HCT116 (cell line): ENCODE data around the gene IL1RAPL2. TPM values are rescaled to one million over a fixed set of nuclear protein-coding genes. Genes with fewer than 3 reads are reported as not detected.

Experiments
- ATAC-seq: fragments of 200-7000 bp; cut with Tn5 transposase; 2 replicates; pipeline ENCODE4 v1.9.1; 2020; ENCODE audit warnings: mild to moderate bottlenecking, moderate library complexity
- BruUV-seq: library from RNA; stranded (reverse); fragments of 400-500 nt; replicated peaks from 2 replicates; lab custom pipeline; 2021; lab: Mats Ljungman, UMichigan
- CTCF ChIA-PET: fragments of 300-600 bp; sonication (Branson Sonifier 250); formaldehyde crosslinking; loops from one replicate; lab custom pipeline; 2021; ENCODE audit warnings: antibody characterized with exemption; lab: Charles Lee
- POLR2A ChIA-PET: fragments of 300-600, 350-600 bp; sonication (Branson Sonifier 250); formaldehyde crosslinking; loops from one replicate; lab custom pipeline; 2021; ENCODE audit warnings: antibody characterized with exemption; lab: Charles Lee
- RAD21 ChIA-PET, 2 experiments: fragments of 300-600 bp; sonication (Branson Sonifier 250); formaldehyde crosslinking; loops; one replicate each; lab custom pipeline; 2023; ENCODE audit warnings: low total read pairs in 2 of 2; ENCODE audit not compliant: uncharacterized antibody in 2 of 2, unreplicated experiment in 2 of 2, low non-redundant PET in 1 of 2; lab: Charles Lee
- DNase-seq: peaks from one replicate; pipeline ENCODE4 v3.0.0-alpha.2; 2010; ENCODE audit warnings: low read depth, low spot score
- H2AFZ ChIP-seq: fragments of 200-600 bp; shearing (Covaris generic), sonication (generic); 2 replicates; pipeline ENCODE4 v1.6.1; 2017; ENCODE audit warnings: low read depth, mixed run types, mixed read lengths, antibody characterized with exemption, low read length; ENCODE audit not compliant: poor library complexity, severe bottlenecking
- H3K27ac ChIP-seq: 2 replicates; pipeline ENCODE4 v1.5.1; 2012; ENCODE audit warnings: low read depth, low read length
- H3K27me3 ChIP-seq: fragments of 200-600 bp; sonication (generic); 2 replicates; pipeline ENCODE4 v1.6.1; 2016; ENCODE audit warnings: mixed run types, low read length, mixed read lengths; ENCODE audit not compliant: insufficient read depth
- H3K36me3 ChIP-seq, 2 experiments: fragments of 200-500 bp in 1 of 2; fragments of 200-600 bp in 1 of 2; sonication (Bioruptor generic) in 1 of 2; sonication (generic) in 1 of 2; 2 replicates each; pipeline versions ENCODE4 v1.5.1 to v1.6.1; 2014 to 2016; ENCODE audit warnings: low read length in 2 of 2, inconsistent platforms in 1 of 2, mixed read lengths in 1 of 2, mixed run types in 1 of 2; ENCODE audit not compliant: insufficient read depth in 2 of 2, control insufficient read depth in 1 of 2
- H3K4me1 ChIP-seq, 2 experiments: fragments of 200-600 bp in 1 of 2; sonication (generic) in 1 of 2; 2 replicates each; pipeline versions ENCODE4 v1.5.1 to v1.6.1; 2012 to 2017; ENCODE audit warnings: low read length in 2 of 2, inconsistent platforms in 1 of 2, mild to moderate bottlenecking in 1 of 2, mixed read lengths in 1 of 2, mixed run types in 1 of 2, moderate library complexity in 1 of 2; ENCODE audit not compliant: insufficient read depth in 2 of 2, control insufficient read depth in 1 of 2
- H3K4me2 ChIP-seq: fragments of 200-600 bp; sonication (generic); 2 replicates; pipeline ENCODE4 v1.6.1; 2017; ENCODE audit warnings: mixed run types, low read length, mixed read lengths
- H3K4me3 ChIP-seq, 2 experiments: fragments of 200-600 bp in 1 of 2; sonication (generic) in 1 of 2; replicated peaks in 1 of 2; 2 replicates each; pipeline ENCODE4 v1.5.1; 2011 to 2016; ENCODE audit warnings: low read length in 2 of 2, control low read depth in 1 of 2, low read depth in 1 of 2, mild to moderate bottlenecking in 1 of 2, mixed read lengths in 1 of 2, mixed run types in 1 of 2
- H3K79me2 ChIP-seq: fragments of 200-600 bp; sonication (generic); 2 replicates; pipeline ENCODE4 v1.6.1; 2017; ENCODE audit warnings: mild to moderate bottlenecking, mixed run types, low read length, moderate library complexity, mixed read lengths; ENCODE audit not compliant: insufficient read depth
- H3K9ac ChIP-seq: fragments of 200-600 bp; sonication (generic); 2 replicates; pipeline ENCODE4 v1.6.1; 2016; ENCODE audit warnings: low read length, mixed read lengths
- H3K9me2 ChIP-seq: fragments of 200-600 bp; sonication (generic), shearing (Covaris generic); 2 replicates; pipeline ENCODE4 v1.6.1; 2017; ENCODE audit warnings: mixed run types, mild to moderate bottlenecking, moderate library complexity; ENCODE audit not compliant: insufficient read depth
- H3K9me3 ChIP-seq, 2 experiments: fragments of 200-500 bp in 1 of 2; fragments of 200-600 bp in 1 of 2; sonication (Bioruptor generic) in 1 of 2; sonication (generic) in 1 of 2; 2 replicates each; pipeline ENCODE4 v1.6.1; 2014 to 2017; ENCODE audit warnings: low read length in 2 of 2, mixed read lengths in 2 of 2, inconsistent platforms in 1 of 2, low read depth in 1 of 2, mild to moderate bottlenecking in 1 of 2, mixed run types in 1 of 2, moderate library complexity in 1 of 2; ENCODE audit not compliant: control insufficient read depth in 1 of 2, insufficient read depth in 1 of 2
- H4K20me1 ChIP-seq: fragments of 200-600 bp; sonication (generic), shearing (Covaris generic); 2 replicates; pipeline ENCODE4 v1.6.1; 2017; ENCODE audit warnings: mixed run types, mild to moderate bottlenecking, moderate library complexity; ENCODE audit not compliant: insufficient read depth
- CBX3 ChIP-seq: IDR thresholded peaks from 2 replicates; pipeline ENCODE4 v1.6.1; 2012; ENCODE audit warnings: low read depth
- CEBPB ChIP-seq: IDR thresholded peaks from 2 replicates; pipeline ENCODE4 v1.6.1; 2012; ENCODE audit warnings: low read depth
- EGR1 ChIP-seq: IDR thresholded peaks from 2 replicates; pipeline ENCODE4 v1.6.1; 2012; ENCODE audit warnings: low read depth
- EZH2 ChIP-seq: fragments of 200-600 bp; sonication (generic); IDR thresholded peaks from 2 replicates; pipeline ENCODE4 v1.6.1; 2017; ENCODE audit warnings: antibody characterized with exemption, mixed run types
- EZH2phosphoT487 ChIP-seq: fragments of 200-600 bp; IDR thresholded peaks from 2 replicates; pipeline ENCODE4 v1.6.1; 2018; ENCODE audit warnings: antibody characterized with exemption, borderline replicate concordance
- JUND ChIP-seq: IDR thresholded peaks from 2 replicates; pipeline ENCODE4 v1.6.1; 2012
- POLR2AphosphoS5 ChIP-seq: IDR thresholded peaks from 2 replicates; pipeline ENCODE4 v1.6.1; 2011; ENCODE audit warnings: mild to moderate bottlenecking, low read depth, low read length, moderate library complexity
- RAD21 ChIP-seq: IDR thresholded peaks from 2 replicates; pipeline ENCODE4 v1.6.1; 2012; ENCODE audit warnings: low read depth, mild to moderate bottlenecking
- SP1 ChIP-seq: IDR thresholded peaks from 2 replicates; pipeline ENCODE4 v1.6.1; 2012; ENCODE audit warnings: low read depth
- TCF7L2 ChIP-seq: IDR thresholded peaks from 2 replicates; pipeline ENCODE4 v1.7.0; 2011; ENCODE audit warnings: borderline replicate concordance, inconsistent platforms; ENCODE audit not compliant: insufficient read depth, insufficient read length; ENCODE audit errors: extremely low read depth
- intact Hi-C: fragments of 100-400 bp; cut with micrococcal nuclease; formaldehyde crosslinking; loops from 2 replicates; pipeline ENCODE4 v1.10.0; 2022
- total RNA-seq: library from RNA; stranded (reverse); gene quantifications from one replicate; pipeline ENCODE4 v1.2.1, GENCODE V29; 2021; ENCODE audit not compliant: unreplicated experiment
- TF ChIP-seq, protein P1 (sequence below): IDR thresholded peaks from 2 replicates; pipeline ENCODE4 v1.6.1; 2011; ENCODE audit warnings: mild to moderate bottlenecking, low read length, moderate library complexity; ENCODE audit not compliant: insufficient replicate concordance; ENCODE audit errors: extremely low read depth
- TF ChIP-seq, protein P2 (sequence below): IDR thresholded peaks from 2 replicates; pipeline ENCODE4 v1.6.1; 2012

Gene IL1RAPL2
- total RNA-seq, 1 experiment from 2014 or later, result not detected

DNA sequence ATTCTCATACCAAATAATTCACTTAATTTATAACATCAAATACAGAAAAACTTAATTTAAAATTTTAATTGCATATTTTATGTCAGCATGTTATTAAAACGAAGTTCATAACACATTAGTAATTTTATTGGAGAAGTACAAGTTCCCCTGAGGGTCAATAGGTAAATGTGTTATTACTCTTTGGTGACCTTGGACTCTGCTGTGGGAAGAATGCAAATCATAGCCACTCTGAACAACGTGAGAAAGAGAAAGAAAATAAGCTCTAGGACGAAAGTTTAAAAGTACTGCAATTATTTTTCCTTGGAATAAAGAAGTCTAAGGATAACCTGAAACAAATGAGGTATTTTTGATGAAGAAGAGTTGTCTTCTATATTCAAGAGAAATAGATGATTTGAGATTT lies 115.2 kb downstream of the IL1RAPL2 start:
- CTCF ChIA-PET, result no interaction called here
- Histone ChIP-seq H3K9ac (no peak overlapping the region), H4K20me1 (no peaks in the 10 kb centered on the region), H3K4me2 (no peak overlapping the region), H3K36me3 (no peaks in the 10 kb centered on the region), H2AFZ (no peak overlapping the region), H3K27ac (no peak overlapping the region), H3K4me3 (no peak overlapping the region), H3K4me1 (no peaks in the 10 kb centered on the region), H3K9me3 (no peaks in the 10 kb centered on the region), H3K79me2 (no peaks in the 10 kb centered on the region), H3K9me2 (no peaks in the 10 kb centered on the region), H3K27me3 (no peaks in the 10 kb centered on the region)
- intact Hi-C loops, result no loop called here
- DNase-seq (no peak), ATAC-seq (no peak)
- TF ChIP-seq CBX3 (no peak), JUND (no peak), EZH2phosphoT487 (no peak), EZH2 (no peak), SP1 (no peak), POLR2AphosphoS5 (no peak), CEBPB (no peak), TCF7L2 (no peak), RAD21 (no peak), EGR1 (no peak)
- TF ChIP-seq, protein P1, sequence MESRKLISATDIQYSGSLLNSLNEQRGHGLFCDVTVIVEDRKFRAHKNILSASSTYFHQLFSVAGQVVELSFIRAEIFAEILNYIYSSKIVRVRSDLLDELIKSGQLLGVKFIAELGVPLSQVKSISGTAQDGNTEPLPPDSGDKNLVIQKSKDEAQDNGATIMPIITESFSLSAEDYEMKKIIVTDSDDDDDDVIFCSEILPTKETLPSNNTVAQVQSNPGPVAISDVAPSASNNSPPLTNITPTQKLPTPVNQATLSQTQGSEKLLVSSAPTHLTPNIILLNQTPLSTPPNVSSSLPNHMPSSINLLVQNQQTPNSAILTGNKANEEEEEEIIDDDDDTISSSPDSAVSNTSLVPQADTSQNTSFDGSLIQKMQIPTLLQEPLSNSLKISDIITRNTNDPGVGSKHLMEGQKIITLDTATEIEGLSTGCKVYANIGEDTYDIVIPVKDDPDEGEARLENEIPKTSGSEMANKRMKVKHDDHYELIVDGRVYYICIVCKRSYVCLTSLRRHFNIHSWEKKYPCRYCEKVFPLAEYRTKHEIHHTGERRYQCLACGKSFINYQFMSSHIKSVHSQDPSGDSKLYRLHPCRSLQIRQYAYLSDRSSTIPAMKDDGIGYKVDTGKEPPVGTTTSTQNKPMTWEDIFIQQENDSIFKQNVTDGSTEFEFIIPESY, result no peak
- TF ChIP-seq, protein P2, sequence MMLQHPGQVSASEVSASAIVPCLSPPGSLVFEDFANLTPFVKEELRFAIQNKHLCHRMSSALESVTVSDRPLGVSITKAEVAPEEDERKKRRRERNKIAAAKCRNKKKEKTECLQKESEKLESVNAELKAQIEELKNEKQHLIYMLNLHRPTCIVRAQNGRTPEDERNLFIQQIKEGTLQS, result no peak
- no TSS peak for BruUV-seq
- RAD21 ChIA-PET, result no interaction called here
- POLR2A ChIA-PET, result no interaction called here
